ENCODE data around the gene GLI1.
"Not testable (repeated sequence)": the region's sequence is repeated elsewhere in the genome, so short reads cannot be mapped to it uniquely, and the experiment has no call there.

The GLI1 gene

GRCh38 chr12:57491393-57492280 is 32.1 kb downstream of the GLI1 start:
- Histone ChIP-seq H3K36me3 (ENCODE audit: insufficient read depth, low read length) (peaks cover 59% of the 10 kb centered on the region), H3K4me3 (ENCODE audit: low read depth in 1 of 2, low read length in 2 of 2) (no peak overlapping the region), H4K20me1 (ENCODE audit: insufficient read depth, low read length) (peaks cover 31% of the 10 kb centered on the region), H3K9me3 (ENCODE audit: insufficient read depth, low read length, severe bottlenecking) (no peaks in the 10 kb centered on the region), H3K79me2 (ENCODE audit: insufficient read depth, low read length) (peaks cover 46% of the 10 kb centered on the region), H3K27me3 (ENCODE audit: insufficient read depth, low read length, poor library complexity) (no peaks in the 10 kb centered on the region), H3K9ac (ENCODE audit: low read depth, low read length) (no peak overlapping the region), H3K4me2 (ENCODE audit: insufficient read depth, low read length) (no peak overlapping the region), H2AFZ (ENCODE audit: low read depth, low read length) (no peak overlapping the region), H3K4me1 (ENCODE audit: insufficient read depth, low read length) (peaks cover 28% of the 10 kb centered on the region), H3K27ac (ENCODE audit: low read length) (no peak overlapping the region; the same call in 1 of the 2 replicates)
- TF ChIP-seq EZH2 (IDR thresholded peaks at IDR 0.05; ENCODE audit: borderline replicate concordance, low read depth, low read length, severe bottlenecking) (no peak), CTCF (IDR thresholded peaks at IDR 0.05; ENCODE audit: borderline replicate concordance, extremely low read depth, low read length, poor library complexity, severe bottlenecking) (peak; percentile 48)
- ATAC-seq (ENCODE audit: insufficient read depth, low read depth) (0 out of 3 replicates have a peak, but pooled peaks have one; percentile 15), DNase-seq (no peak)

- not testable (repeated sequence) for ATAC-seq (ENCODE audit: insufficient read depth, low read depth); H3K4me3 ChIP-seq (ENCODE audit: low read depth in 1 of 2, low read length in 2 of 2); H2AFZ ChIP-seq (ENCODE audit: low read depth, low read length); H3K9me3 ChIP-seq (ENCODE audit: insufficient read depth, low read length, severe bottlenecking); H3K27me3 ChIP-seq (ENCODE audit: insufficient read depth, low read length, poor library complexity); DNase-seq; H3K4me1 ChIP-seq (ENCODE audit: insufficient read depth, low read length); H3K9ac ChIP-seq (ENCODE audit: low read depth, low read length); H3K27ac ChIP-seq (ENCODE audit: low read length); H3K4me2 ChIP-seq (ENCODE audit: insufficient read depth, low read length)
- H4K20me1 ChIP-seq (ENCODE audit: insufficient read depth, low read length): peaks cover 26% of the 10 kb centered on the region; the same call in 1 of the 2 replicates
- H3K79me2 ChIP-seq (ENCODE audit: insufficient read depth, low read length): peaks cover 48% of the 10 kb centered on the region
- H3K36me3 ChIP-seq (ENCODE audit: insufficient read depth, low read length): peaks cover 72% of the 10 kb centered on the region
These were observed 35.6 kb downstream of the GLI1 start for GRCh38 chr12:57495051-57495701.

GRCh38 chr12:57496822-57497221 is 37.2 kb downstream of the GLI1 start:
- Histone ChIP-seq H3K4me1 (ENCODE audit: insufficient read depth, low read length) (no peaks in the 10 kb centered on the region), H2AFZ (ENCODE audit: low read depth, low read length) (no peak overlapping the region), H3K9me3 (ENCODE audit: insufficient read depth, low read length, severe bottlenecking) (no peaks in the 10 kb centered on the region), H3K27me3 (ENCODE audit: insufficient read depth, low read length, poor library complexity) (no peaks in the 10 kb centered on the region), H3K27ac (ENCODE audit: low read length) (no peak overlapping the region), H3K4me3 (ENCODE audit: low read depth in 1 of 2, low read length in 2 of 2) (no peak overlapping the region), H4K20me1 (ENCODE audit: insufficient read depth, low read length) (peaks cover 23% of the 10 kb centered on the region; the same call in 1 of the 2 replicates), H3K36me3 (ENCODE audit: insufficient read depth, low read length) (peaks cover 72% of the 10 kb centered on the region), H3K79me2 (ENCODE audit: insufficient read depth, low read length) (peaks cover 45% of the 10 kb centered on the region), H3K9ac (ENCODE audit: low read depth, low read length) (no peak overlapping the region), H3K4me2 (ENCODE audit: insufficient read depth, low read length) (no peak overlapping the region)
- no peak; the same call in 2 of the 3 replicates for ATAC-seq (ENCODE audit: insufficient read depth, low read depth)
- no peak for TF ChIP-seq CTCF (IDR thresholded peaks at IDR 0.05; ENCODE audit: borderline replicate concordance, extremely low read depth, low read length, poor library complexity, severe bottlenecking)
- no peak for TF ChIP-seq EZH2 (IDR thresholded peaks at IDR 0.05; ENCODE audit: borderline replicate concordance, low read depth, low read length, severe bottlenecking)
- no peak for DNase-seq
